ENCODE data around the gene ZNF611. TPM values are rescaled to one million over a fixed set of nuclear protein-coding genes. Genes with fewer than 3 reads are reported as not detected.
"Not testable (repeated sequence)": the region's sequence is repeated elsewhere in the genome, so short reads cannot be mapped to it uniquely, and the experiment has no call there.

The ZNF611 gene
- total RNA-seq, 1 donor from 2014 or later = 6.1 TPM

DNA sequence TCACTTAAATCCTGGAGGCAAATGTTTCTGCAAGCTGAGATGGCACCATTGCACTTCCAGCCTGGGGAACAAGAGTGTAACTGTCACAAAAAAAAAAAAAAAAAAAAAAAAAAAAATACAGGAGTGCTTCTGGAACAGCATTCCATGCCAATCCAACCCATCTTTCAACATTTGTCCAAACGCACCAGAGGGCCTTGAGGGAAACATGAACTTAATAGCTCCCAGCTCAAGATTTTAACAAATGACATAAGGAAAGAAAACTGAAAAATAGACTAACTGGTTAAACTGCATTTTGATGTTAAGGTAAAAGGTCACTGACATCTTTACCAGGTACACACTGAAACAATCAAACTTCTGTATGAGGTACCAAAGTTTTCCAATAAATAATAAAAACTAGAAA lies 49.0 kb downstream of the ZNF611 start:
- no peaks in the 10 kb centered on the region for H3K9me3 ChIP-seq
- no peak overlapping the region for H3K4me3 ChIP-seq
- no peaks in the 10 kb centered on the region for H3K36me3 ChIP-seq
- no peak for DNase-seq (ENCODE audit: extremely low spot score in 2 of 2)
- intact Hi-C loops (cut with DNase I) = no loop called here
- no peak overlapping the region for H3K27ac ChIP-seq
- peaks cover 12% of the 10 kb centered on the region for H3K4me1 ChIP-seq
- TF ChIP-seq, protein P1, sequence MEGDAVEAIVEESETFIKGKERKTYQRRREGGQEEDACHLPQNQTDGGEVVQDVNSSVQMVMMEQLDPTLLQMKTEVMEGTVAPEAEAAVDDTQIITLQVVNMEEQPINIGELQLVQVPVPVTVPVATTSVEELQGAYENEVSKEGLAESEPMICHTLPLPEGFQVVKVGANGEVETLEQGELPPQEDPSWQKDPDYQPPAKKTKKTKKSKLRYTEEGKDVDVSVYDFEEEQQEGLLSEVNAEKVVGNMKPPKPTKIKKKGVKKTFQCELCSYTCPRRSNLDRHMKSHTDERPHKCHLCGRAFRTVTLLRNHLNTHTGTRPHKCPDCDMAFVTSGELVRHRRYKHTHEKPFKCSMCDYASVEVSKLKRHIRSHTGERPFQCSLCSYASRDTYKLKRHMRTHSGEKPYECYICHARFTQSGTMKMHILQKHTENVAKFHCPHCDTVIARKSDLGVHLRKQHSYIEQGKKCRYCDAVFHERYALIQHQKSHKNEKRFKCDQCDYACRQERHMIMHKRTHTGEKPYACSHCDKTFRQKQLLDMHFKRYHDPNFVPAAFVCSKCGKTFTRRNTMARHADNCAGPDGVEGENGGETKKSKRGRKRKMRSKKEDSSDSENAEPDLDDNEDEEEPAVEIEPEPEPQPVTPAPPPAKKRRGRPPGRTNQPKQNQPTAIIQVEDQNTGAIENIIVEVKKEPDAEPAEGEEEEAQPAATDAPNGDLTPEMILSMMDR (IDR thresholded peaks at IDR 0.05) = no peak
- TF ChIP-seq POLR2AphosphoS5 (IDR thresholded peaks at IDR 0.05; ENCODE audit: insufficient read depth in 1 of 2, low read depth in 1 of 2) (no peak), POLR2A (IDR thresholded peaks at IDR 0.05) (no peak)
- no peaks in the 10 kb centered on the region for H3K27me3 ChIP-seq

DNA sequence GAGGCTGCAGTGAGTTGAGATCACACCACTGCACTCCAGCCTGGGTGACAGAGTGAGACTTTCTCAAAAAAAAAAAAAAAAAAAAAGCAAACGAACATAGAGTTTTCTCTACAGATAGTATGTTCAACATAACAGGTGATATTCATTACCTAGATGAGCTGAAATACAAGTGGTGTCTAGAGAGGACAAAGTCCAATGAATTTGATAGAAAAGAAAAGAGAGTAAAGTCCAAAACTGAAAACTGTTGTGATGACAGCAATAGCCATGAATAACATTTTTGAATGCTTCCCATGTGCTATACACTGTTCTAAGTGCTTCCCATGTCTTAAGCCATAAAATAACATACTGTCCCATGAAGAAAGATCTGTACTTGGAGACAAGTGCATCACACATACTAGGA lies 53.6 kb downstream of the ZNF611 start:
- intact Hi-C loops (cut with DNase I); DNase-seq (ENCODE audit: extremely low spot score in 2 of 2); H3K9me3 ChIP-seq; H3K4me3 ChIP-seq; H3K27ac ChIP-seq; H3K36me3 ChIP-seq; H3K27me3 ChIP-seq; H3K4me1 ChIP-seq: not testable (repeated sequence)

DNA sequence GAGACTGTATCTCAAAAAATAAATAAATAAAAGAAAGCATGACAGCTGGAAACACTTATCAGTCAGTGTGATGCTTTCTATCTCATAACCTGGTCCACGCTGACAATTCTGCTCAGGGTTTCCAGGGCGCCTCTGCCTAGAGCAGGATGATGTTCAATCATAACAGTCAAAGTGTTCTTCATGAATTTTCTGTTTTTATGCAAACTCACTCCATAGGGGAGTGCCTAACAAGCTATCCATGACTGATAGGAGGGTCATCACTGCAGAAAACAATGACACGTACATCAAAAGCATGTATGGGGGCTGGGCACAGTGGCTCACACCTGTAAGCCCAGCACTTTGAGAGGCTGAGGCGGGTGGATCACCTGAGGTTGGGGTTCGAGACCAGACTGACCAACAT lies 55.2 kb downstream of the ZNF611 start:
- DNase-seq (ENCODE audit: extremely low spot score in 2 of 2) = no peak
- Histone ChIP-seq H3K4me1 (no peaks in the 10 kb centered on the region), H3K36me3 (no peaks in the 10 kb centered on the region), H3K27me3 (no peaks in the 10 kb centered on the region), H3K4me3 (no peak overlapping the region), H3K9me3 (no peaks in the 10 kb centered on the region), H3K27ac (no peak overlapping the region)
- TF ChIP-seq, protein P1 (IDR thresholded peaks at IDR 0.05) = no peak
- TF ChIP-seq POLR2AphosphoS5 (IDR thresholded peaks at IDR 0.05; ENCODE audit: insufficient read depth in 1 of 2, low read depth in 1 of 2) = no peak
- TF ChIP-seq POLR2A (IDR thresholded peaks at IDR 0.05) = no peak
- intact Hi-C loops (cut with DNase I) = no loop called here

DNA sequence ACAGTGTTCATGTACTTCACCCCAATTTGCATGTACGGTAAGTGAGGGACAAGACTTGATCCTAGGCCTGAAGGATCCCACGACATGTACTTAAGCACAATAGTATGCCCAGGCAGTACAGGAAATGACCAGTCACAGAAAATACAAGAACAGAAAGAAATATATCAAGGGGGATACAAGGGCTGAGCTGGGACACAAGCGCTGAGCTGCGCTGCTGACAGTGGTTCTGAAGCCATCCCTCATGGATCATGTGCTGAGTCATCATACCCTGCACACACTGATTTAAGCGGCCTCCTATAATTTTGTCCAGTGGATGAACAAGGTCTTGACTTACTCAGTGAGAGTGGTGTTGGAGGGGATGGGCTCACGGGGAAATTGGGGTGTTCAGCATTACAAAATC lies 59.6 kb downstream of the ZNF611 start:
- DNase-seq (ENCODE audit: extremely low spot score in 2 of 2); H3K9me3 ChIP-seq; H3K36me3 ChIP-seq; H3K4me1 ChIP-seq; H3K27me3 ChIP-seq; H3K27ac ChIP-seq; intact Hi-C loops (cut with DNase I); H3K4me3 ChIP-seq: not testable (repeated sequence)

DNA sequence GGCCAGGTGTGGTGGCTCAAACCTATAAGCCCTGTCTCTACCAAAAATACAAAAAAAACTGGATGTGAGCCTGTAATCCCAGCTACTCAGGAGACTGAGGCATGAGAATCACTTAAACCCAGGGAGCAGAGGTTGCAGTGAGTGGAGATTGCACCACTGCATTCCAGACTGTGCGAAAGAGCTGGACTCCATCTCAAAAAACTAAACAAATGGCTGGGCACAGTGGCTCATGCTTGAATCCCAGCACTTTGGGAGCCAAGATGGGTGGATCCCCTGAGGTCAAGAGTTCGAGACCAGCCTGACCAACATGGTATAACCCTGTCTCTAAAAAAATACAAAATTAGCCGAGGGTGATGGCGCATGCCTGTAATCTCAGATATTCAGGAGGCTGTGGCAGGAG lies 61.8 kb downstream of the ZNF611 start:
- H3K4me3 ChIP-seq = no peak overlapping the region
- intact Hi-C loops (cut with DNase I) = no loop called here
- DNase-seq (ENCODE audit: extremely low spot score in 2 of 2) = no peak
- H3K36me3 ChIP-seq = no peaks in the 10 kb centered on the region
- no peaks in the 10 kb centered on the region for H3K9me3 ChIP-seq
- no peaks in the 10 kb centered on the region for H3K27me3 ChIP-seq
- no peak for TF ChIP-seq POLR2A (IDR thresholded peaks at IDR 0.05)
- no peak overlapping the region for H3K27ac ChIP-seq
- H3K4me1 ChIP-seq = no peaks in the 10 kb centered on the region

DNA sequence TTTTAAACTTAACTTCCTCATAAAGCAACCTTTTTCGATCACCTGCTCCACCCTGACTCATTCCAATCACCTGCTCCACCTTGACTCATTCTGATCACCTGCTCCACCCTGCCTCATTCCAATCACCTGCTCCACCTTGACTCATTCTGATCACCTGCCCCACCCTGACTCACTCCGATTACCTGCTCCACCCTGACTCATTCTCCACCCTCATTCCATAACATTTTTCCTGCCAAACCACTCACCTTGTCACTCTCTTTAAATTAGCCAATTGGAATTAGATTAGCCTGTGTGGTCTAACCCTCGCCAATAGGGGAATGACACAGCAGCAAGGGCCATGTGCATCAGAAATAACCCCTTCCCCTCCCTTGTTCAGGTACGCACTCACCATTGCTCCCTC lies 64.8 kb downstream of the ZNF611 start:
- Histone ChIP-seq H3K9me3 (no peaks in the 10 kb centered on the region), H3K27me3 (no peaks in the 10 kb centered on the region), H3K4me1 (no peaks in the 10 kb centered on the region), H3K27ac (no peak overlapping the region), H3K4me3 (no peak overlapping the region), H3K36me3 (no peaks in the 10 kb centered on the region)
- no peak for TF ChIP-seq POLR2A (IDR thresholded peaks at IDR 0.05)
- TF ChIP-seq, protein P1 (IDR thresholded peaks at IDR 0.05) = no peak
- TF ChIP-seq POLR2AphosphoS5 (IDR thresholded peaks at IDR 0.05; ENCODE audit: insufficient read depth in 1 of 2, low read depth in 1 of 2) = no peak
- no peak for DNase-seq (ENCODE audit: extremely low spot score in 2 of 2)
- intact Hi-C loops (cut with DNase I) = loop anchor here (1.0 kb wide), 1 partner anchor 48 kb away; no protein-coding TSS in a partner anchor

DNA sequence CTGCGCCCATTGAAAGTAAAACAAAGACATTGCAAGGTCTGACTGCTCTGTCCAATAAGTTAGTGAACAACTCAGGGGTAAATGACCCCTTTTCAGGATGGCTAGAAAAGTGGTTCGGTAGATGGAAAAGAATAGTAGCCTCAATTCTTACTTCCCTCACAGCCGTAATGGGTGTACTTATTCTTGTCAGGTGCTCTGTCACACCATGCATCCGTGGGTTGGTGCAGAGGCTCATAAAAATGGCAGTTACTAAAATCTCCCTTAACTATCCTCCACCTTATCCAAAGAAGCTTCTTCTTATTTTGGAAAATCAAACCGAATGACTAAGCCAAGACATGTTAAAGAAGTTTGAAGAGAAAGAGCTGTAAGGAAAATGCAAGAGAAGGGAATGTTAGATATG lies 65.3 kb downstream of the ZNF611 start:
- Histone ChIP-seq H3K4me3 (no peak overlapping the region), H3K27ac (no peak overlapping the region), H3K9me3 (no peaks in the 10 kb centered on the region), H3K36me3 (no peaks in the 10 kb centered on the region), H3K27me3 (no peaks in the 10 kb centered on the region), H3K4me1 (no peaks in the 10 kb centered on the region)
- DNase-seq (ENCODE audit: extremely low spot score in 2 of 2) = no peak
- TF ChIP-seq POLR2AphosphoS5 (IDR thresholded peaks at IDR 0.05; ENCODE audit: insufficient read depth in 1 of 2, low read depth in 1 of 2) (no peak), POLR2A (IDR thresholded peaks at IDR 0.05) (no peak)
- TF ChIP-seq, protein P1 (IDR thresholded peaks at IDR 0.05) = no peak
- intact Hi-C loops (cut with DNase I) = no loop called here
